Common myeloid progenitor, CD34-positive (primary cell): ENCODE data around the gene IQCN.

ENCODE experiments used
- CTCF ChIA-PET: fragments of 350-600 bp; sonication (Branson Sonifier 250); formaldehyde crosslinking; loops from one replicate; lab custom pipeline; 2021; ENCODE audit warnings: antibody characterized with exemption; lab: Charles Lee
- POLR2A ChIA-PET: fragments of 350-600 bp; sonication (Branson Sonifier 250); formaldehyde crosslinking; loops from one replicate; lab custom pipeline; 2021; ENCODE audit warnings: antibody characterized with exemption; lab: Charles Lee
- DNase-seq, 3 donors: peaks; one replicate each; pipeline versions ENCODE4 v3.0.0 to v3.0.0-alpha.2; 2013
- H3K27ac ChIP-seq, 2 experiments: 1 replicate in 1 of 2; 2 replicates in 1 of 2; pipeline ENCODE4 v1.7.0; 2013; ENCODE audit warnings: inconsistent platforms in 2 of 2, low read length in 2 of 2, mild to moderate bottlenecking in 2 of 2, low read depth in 1 of 2, moderate library complexity in 1 of 2; ENCODE audit not compliant: severe bottlenecking in 2 of 2, insufficient read depth in 1 of 2, poor library complexity in 1 of 2
- H3K27me3 ChIP-seq, 5 experiments: replicated peaks in 2 of 5; 1 replicate in 3 of 5; 2 replicates in 2 of 5; pipeline versions ENCODE4 v1.6.1 to v1.7.0; 2013; ENCODE audit warnings: low read length in 4 of 5, mild to moderate bottlenecking in 2 of 5, moderate library complexity in 2 of 5, inconsistent platforms in 1 of 5; ENCODE audit not compliant: insufficient read depth in 5 of 5, control insufficient read depth in 4 of 5
- H3K36me3 ChIP-seq, 4 experiments: 1 replicate in 2 of 4; 2 replicates in 2 of 4; pipeline versions ENCODE4 v1.6.1 to v1.7.0; 2013; ENCODE audit warnings: low read length in 3 of 4, control low read depth in 1 of 4, mild to moderate bottlenecking in 1 of 4; ENCODE audit not compliant: control insufficient read depth in 4 of 4, insufficient read depth in 4 of 4
- H3K4me1 ChIP-seq, 4 experiments: 1 replicate in 3 of 4; 2 replicates in 1 of 4; pipeline versions ENCODE4 v1.6.1 to v1.7.1; 2013; ENCODE audit warnings: low read length in 3 of 4, mild to moderate bottlenecking in 3 of 4, control low read depth in 1 of 4, inconsistent platforms in 1 of 4, moderate library complexity in 1 of 4; ENCODE audit not compliant: control insufficient read depth in 4 of 4, insufficient read depth in 4 of 4; ENCODE audit errors: control extremely low read depth in 1 of 4
- H3K4me3 ChIP-seq, 7 experiments: 1 replicate in 4 of 7; 2 replicates in 3 of 7; pipeline versions ENCODE4 v1.5.1 to v1.7.0; 2013; ENCODE audit warnings: mild to moderate bottlenecking in 7 of 7, low read length in 6 of 7, moderate library complexity in 6 of 7, inconsistent platforms in 2 of 7, low read depth in 2 of 7, control low read depth in 1 of 7; ENCODE audit not compliant: insufficient read depth in 4 of 7, control insufficient read depth in 1 of 7; ENCODE audit errors: extremely low read depth in 1 of 7
- H3K9me3 ChIP-seq, 5 experiments: 1 replicate in 4 of 5; 2 replicates in 1 of 5; pipeline versions ENCODE4 v1.6.1 to v1.7.1; 2013; ENCODE audit warnings: low read length in 4 of 5, mild to moderate bottlenecking in 2 of 5, inconsistent platforms in 1 of 5, low read depth in 1 of 5, moderate library complexity in 1 of 5; ENCODE audit not compliant: control insufficient read depth in 4 of 5, insufficient read depth in 2 of 5; ENCODE audit errors: control extremely low read depth in 1 of 5
- WGBS: methylation state at CpG from one replicate; pipeline ENCODE4 v1.1.5; 2013; ENCODE audit not compliant: insufficient coverage; 5-methylcytosine and 5-hydroxymethylcytosine counted together

Gene IQCN

GRCh38 chr19:18221815-18222725, 52.2 kb downstream of the IQCN start:
- POLR2A ChIA-PET, result no interaction called here
- H3K27me3 ChIP-seq, result peaks cover 0 to 62% (median 30%) of the 10 kb centered on the region in 5 experiments

GRCh38 chr19:18220632-18221275, 53.5 kb downstream of the IQCN start:
- CTCF ChIA-PET, result interaction anchor here (1.0 to 1.9 kb wide), 5 partner anchors 10 to 34 kb away, joined by 3 to 7 read pairs (median 4); no protein-coding TSS in a partner anchor
- Histone ChIP-seq H3K27ac (no peak overlapping the region), H3K4me1 (peaks cover 0 to 14% (median 13%) of the 10 kb centered on the region in 4 experiments), H3K27me3 (peaks cover 0 to 49% (median 25%) of the 10 kb centered on the region in 5 experiments), H3K36me3 (no peaks in the 10 kb centered on the region), H3K9me3 (no peaks in the 10 kb centered on the region), H3K4me3 (no peak overlapping the region)
- POLR2A ChIA-PET, result interaction anchor here (0.5 to 0.6 kb wide), 2 partner anchors 34 to 108 kb away, joined by 3 read pairs; a partner anchor contains a TSS
- no peak for DNase-seq
- WGBS, result 12% methylated on average over 18 of the region's 33 CpGs

More at GRCh38 chr19:18221815-18222725, 52.2 kb downstream of the IQCN start:
- 87% methylated on average over 14 of the region's 25 CpGs for WGBS
- H3K4me3 ChIP-seq, result no peak overlapping the region
- H3K36me3 ChIP-seq, result no peaks in the 10 kb centered on the region
- H3K9me3 ChIP-seq, result no peaks in the 10 kb centered on the region
- H3K4me1 ChIP-seq, result peaks cover 0 to 19% (median 15%) of the 10 kb centered on the region in 4 experiments
- peak in 1 of 3 donors; percentile 33 for DNase-seq
- CTCF ChIA-PET, result interaction anchor here (1.2 to 2.7 kb wide), 4 partner anchors 11 to 146 kb away, joined by 3 to 9 read pairs (median 4); no protein-coding TSS in a partner anchor
- H3K27ac ChIP-seq, result no peak overlapping the region

GRCh38 chr19:18219911-18220631, 54.2 kb downstream of the IQCN start:
- WGBS, result 74% methylated on average over 27 of the region's 28 CpGs
- Histone ChIP-seq H3K4me1 (peaks cover 0 to 12% (median 11%) of the 10 kb centered on the region in 4 experiments), H3K27me3 (peaks cover 0 to 42% (median 20%) of the 10 kb centered on the region in 5 experiments), H3K4me3 (no peak overlapping the region), H3K9me3 (no peaks in the 10 kb centered on the region), H3K27ac (no peak overlapping the region), H3K36me3 (no peaks in the 10 kb centered on the region)
- ChIA-PET CTCF (interaction anchor here (0.7 to 1.9 kb wide), 11 partner anchors 10 to 604 kb away, joined by 3 to 7 read pairs (median 4); no protein-coding TSS in a partner anchor), POLR2A (interaction anchor here (1.0 kb wide), 1 partner anchor 12 kb away, joined by 4 read pairs; no protein-coding TSS in a partner anchor)
- DNase-seq, result no peak

- Histone ChIP-seq H3K27ac (no peak overlapping the region), H3K27me3 (peaks cover 0 to 27% (median 13%) of the 10 kb centered on the region in 5 experiments), H3K36me3 (no peaks in the 10 kb centered on the region), H3K4me1 (no peaks in the 10 kb centered on the region), H3K9me3 (no peaks in the 10 kb centered on the region), H3K4me3 (no peak overlapping the region)
- no peak for DNase-seq
- ChIA-PET POLR2A (no interaction called here), CTCF (interaction anchor here (0.6 to 1.6 kb wide), 4 partner anchors 10 to 460 kb away, joined by 3 to 5 read pairs (median 3); no protein-coding TSS in a partner anchor)
- WGBS, result no CpG with 5 or more reads among the region's 3 CpGs
Observed at GRCh38 chr19:18218600-18218999, 55.7 kb downstream of the IQCN start.

- H3K36me3 ChIP-seq, result no peaks in the 10 kb centered on the region
- H3K4me3 ChIP-seq, result no peak overlapping the region
- ChIA-PET CTCF (interaction anchor here (0.6 kb wide), 1 partner anchor 460 kb away, joined by 3 read pairs; no protein-coding TSS in a partner anchor), POLR2A (no interaction called here)
- peaks cover 0 to 25% (median 13%) of the 10 kb centered on the region in 5 experiments for H3K27me3 ChIP-seq
- WGBS, result 91% methylated on average over 17 of the region's 17 CpGs
- no peak for DNase-seq
- H3K4me1 ChIP-seq, result no peaks in the 10 kb centered on the region
- H3K9me3 ChIP-seq, result no peaks in the 10 kb centered on the region
- no peak overlapping the region for H3K27ac ChIP-seq
Observed at GRCh38 chr19:18218159-18218558, 56.1 kb downstream of the IQCN start.

- CTCF ChIA-PET, result interaction anchor here (0.6 to 1.1 kb wide), 3 partner anchors 11 to 72 kb away, joined by 3 to 4 read pairs (median 4); no protein-coding TSS in a partner anchor
- no peak for DNase-seq
- POLR2A ChIA-PET, result no interaction called here
Observed at GRCh38 chr19:18216789-18217188, 57.5 kb downstream of the IQCN start.

More at GRCh38 chr19:18216789-18217188, 57.5 kb downstream of the IQCN start:
- WGBS, result 93% methylated on average over 8 of the region's 8 CpGs
- no peaks in the 10 kb centered on the region for H3K4me1 ChIP-seq
- H3K4me3 ChIP-seq, result no peak overlapping the region
- H3K9me3 ChIP-seq, result no peaks in the 10 kb centered on the region
- peaks cover 0 to 19% (median 9%) of the 10 kb centered on the region in 5 experiments for H3K27me3 ChIP-seq
- H3K36me3 ChIP-seq, result no peaks in the 10 kb centered on the region
- no peak overlapping the region for H3K27ac ChIP-seq
